ENCODE data around the gene ST6GALNAC6. TPM values are rescaled to one million over a fixed set of nuclear protein-coding genes. Genes with fewer than 3 reads are reported as not detected.

The ST6GALNAC6 gene
- total RNA-seq, 4 donors from 2014 or later, result 37.7 to 133 (median 111) TPM

GRCh38 chr9:127944586-127945218, 45.3 kb upstream of the ST6GALNAC6 start:
- Histone ChIP-seq H3K4me3 (no peak overlapping the region), H3K27ac (peak overlapping the region in 1 of 2 donors; percentile 43), H3K27me3 (no peaks in the 10 kb centered on the region), H3K9me3 (no peaks in the 10 kb centered on the region), H3K36me3 (no peaks in the 10 kb centered on the region), H3K4me1 (peaks cover 0 to 5% of the 10 kb centered on the region in 2 donors)
- TF ChIP-seq POLR2A (IDR thresholded peaks at IDR 0.05), result no peak
- TF ChIP-seq, protein P1, sequence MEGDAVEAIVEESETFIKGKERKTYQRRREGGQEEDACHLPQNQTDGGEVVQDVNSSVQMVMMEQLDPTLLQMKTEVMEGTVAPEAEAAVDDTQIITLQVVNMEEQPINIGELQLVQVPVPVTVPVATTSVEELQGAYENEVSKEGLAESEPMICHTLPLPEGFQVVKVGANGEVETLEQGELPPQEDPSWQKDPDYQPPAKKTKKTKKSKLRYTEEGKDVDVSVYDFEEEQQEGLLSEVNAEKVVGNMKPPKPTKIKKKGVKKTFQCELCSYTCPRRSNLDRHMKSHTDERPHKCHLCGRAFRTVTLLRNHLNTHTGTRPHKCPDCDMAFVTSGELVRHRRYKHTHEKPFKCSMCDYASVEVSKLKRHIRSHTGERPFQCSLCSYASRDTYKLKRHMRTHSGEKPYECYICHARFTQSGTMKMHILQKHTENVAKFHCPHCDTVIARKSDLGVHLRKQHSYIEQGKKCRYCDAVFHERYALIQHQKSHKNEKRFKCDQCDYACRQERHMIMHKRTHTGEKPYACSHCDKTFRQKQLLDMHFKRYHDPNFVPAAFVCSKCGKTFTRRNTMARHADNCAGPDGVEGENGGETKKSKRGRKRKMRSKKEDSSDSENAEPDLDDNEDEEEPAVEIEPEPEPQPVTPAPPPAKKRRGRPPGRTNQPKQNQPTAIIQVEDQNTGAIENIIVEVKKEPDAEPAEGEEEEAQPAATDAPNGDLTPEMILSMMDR (IDR thresholded peaks at IDR 0.05), result no peak
- no peak for DNase-seq
- intact Hi-C loops (cut with DNase I; ENCODE audit: low total_unique reads), result loop anchor here (5.0 kb wide), 2 partner anchors 93 to 178 kb away; no protein-coding TSS in a partner anchor

DNA sequence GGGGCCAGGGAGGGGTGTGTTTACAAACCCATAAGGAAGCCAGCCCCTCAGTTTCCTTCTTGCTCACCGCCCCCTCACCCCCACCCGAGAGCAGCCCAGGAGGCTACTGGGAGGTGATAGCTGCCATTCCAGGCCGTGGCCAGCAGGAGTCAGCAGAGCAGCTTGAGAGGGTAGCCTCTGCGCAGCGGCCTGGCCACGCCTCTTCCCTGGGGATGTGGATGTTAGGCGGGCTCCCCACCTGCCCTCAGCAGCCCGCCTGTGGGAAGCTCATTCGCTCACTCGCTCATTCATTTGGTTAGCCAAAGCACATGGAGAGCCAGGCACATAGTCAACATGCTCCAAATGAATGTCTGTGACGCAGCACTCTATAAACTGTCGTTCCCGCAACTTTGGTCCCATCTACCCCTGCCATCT, 44.3 kb upstream of the ST6GALNAC6 start:
- Histone ChIP-seq H3K4me1 (peaks cover 0 to 5% of the 10 kb centered on the region in 2 donors), H3K27me3 (no peaks in the 10 kb centered on the region), H3K9me3 (no peaks in the 10 kb centered on the region), H3K36me3 (no peaks in the 10 kb centered on the region), H3K27ac (peak overlapping the region; percentile 8 to 43), H3K4me3 (no peak overlapping the region)
- peak; percentile 90 to 92 for DNase-seq
- intact Hi-C loops (cut with DNase I; ENCODE audit: low total_unique reads), result loop anchor here (5.0 kb wide), 2 partner anchors 94 to 179 kb away; no protein-coding TSS in a partner anchor
- TF ChIP-seq POLR2A (IDR thresholded peaks at IDR 0.05), result no peak
- TF ChIP-seq, protein P1 (IDR thresholded peaks at IDR 0.05), result peak; percentile 97 to 98 (median 98)

GRCh38 chr9:127943011-127943662, 43.7 kb upstream of the ST6GALNAC6 start:
- Histone ChIP-seq H3K9me3 (no peaks in the 10 kb centered on the region), H3K27me3 (no peaks in the 10 kb centered on the region), H3K27ac (peak overlapping the region; percentile 8 to 43), H3K4me1 (peaks cover 0 to 5% of the 10 kb centered on the region in 2 donors), H3K36me3 (no peaks in the 10 kb centered on the region), H3K4me3 (no peak overlapping the region)
- intact Hi-C loops (cut with DNase I; ENCODE audit: low total_unique reads), result loop anchor here (5.0 kb wide), 2 partner anchors 94 to 179 kb away; no protein-coding TSS in a partner anchor
- no peak for DNase-seq
- TF ChIP-seq POLR2A (IDR thresholded peaks at IDR 0.05), result no peak
- TF ChIP-seq, protein P1 (IDR thresholded peaks at IDR 0.05), result no peak

- no peak for TF ChIP-seq POLR2A (IDR thresholded peaks at IDR 0.05)
- TF ChIP-seq, protein P1 (IDR thresholded peaks at IDR 0.05), result peak; percentile 83 to 94 (median 90)
- peaks cover 0 to 5% of the 10 kb centered on the region in 2 donors for H3K4me1 ChIP-seq
- H3K27me3 ChIP-seq, result no peaks in the 10 kb centered on the region
- intact Hi-C loops (cut with DNase I; ENCODE audit: low total_unique reads), result loop anchor here (5.0 kb wide), 2 partner anchors 95 to 180 kb away; no protein-coding TSS in a partner anchor
- H3K36me3 ChIP-seq, result no peaks in the 10 kb centered on the region
- DNase-seq, result peak; percentile 72 to 79
- H3K4me3 ChIP-seq, result no peak overlapping the region
- H3K27ac ChIP-seq, result peak overlapping the region; percentile 71 to 75
- H3K9me3 ChIP-seq, result no peaks in the 10 kb centered on the region
These were observed 43.0 kb upstream of the ST6GALNAC6 start for GRCh38 chr9:127942216-127943010.
